CD4-positive, alpha-beta T cell (primary cell): ENCODE results near the gene AKAP9. TPM values are rescaled to one million over a fixed set of nuclear protein-coding genes. Genes with fewer than 3 reads are reported as not detected.
A peak's percentile ranks its signal among the peaks of the same experiment; 100 is the strongest.

Experiments
- ATAC-seq: fragments of 200-7000 bp; cut with Tn5 transposase; one replicate; pipeline ENCODE4 v1.10.0; 2022; ENCODE audit warnings: mild to moderate bottlenecking; ENCODE audit not compliant: poor library complexity
- CTCF ChIA-PET: fragments of 350-600 bp; sonication (Branson Sonifier 250); formaldehyde crosslinking; loops from one replicate; lab custom pipeline; 2021; ENCODE audit warnings: antibody characterized with exemption, inconsistent platforms; lab: Charles Lee
- POLR2A ChIA-PET: fragments of 350-600 bp; sonication (Branson Sonifier 250); formaldehyde crosslinking; loops from one replicate; lab custom pipeline; 2021; ENCODE audit warnings: antibody characterized with exemption, inconsistent platforms; lab: Charles Lee
- DNase-seq, 14 experiments: peaks; one replicate each; pipeline ENCODE4 v3.0.0-alpha.2; 2013 to 2020; ENCODE audit warnings: mixed read lengths in 2 of 14
- H3K27ac ChIP-seq, 2 donors: one replicate each; pipeline versions ENCODE4 v1.5.1 to v1.7.0; 2013; ENCODE audit warnings: low read length in 2 of 2, low read depth in 1 of 2, mild to moderate bottlenecking in 1 of 2
- H3K27me3 ChIP-seq, 2 experiments: 1 replicate in 1 of 2; 2 replicates in 1 of 2; pipeline versions ENCODE4 v1.6.1 to v1.7.0; 2013; ENCODE audit warnings: low read length in 2 of 2, control low read depth in 1 of 2, mild to moderate bottlenecking in 1 of 2, moderate library complexity in 1 of 2; ENCODE audit not compliant: insufficient read depth in 2 of 2, control insufficient read depth in 1 of 2
- H3K36me3 ChIP-seq: one replicate; pipeline ENCODE4 v1.6.1; 2013; ENCODE audit warnings: low read length, control low read depth; ENCODE audit not compliant: insufficient read depth
- H3K4me1 ChIP-seq: one replicate; pipeline ENCODE4 v1.6.1; 2013; ENCODE audit warnings: low read length, control low read depth; ENCODE audit not compliant: insufficient read depth
- H3K4me3 ChIP-seq: one replicate; pipeline ENCODE4 v1.5.1; 2013; ENCODE audit warnings: mild to moderate bottlenecking, low read length, moderate library complexity
- H3K9me3 ChIP-seq, 2 experiments: 1 replicate in 1 of 2; 2 replicates in 1 of 2; pipeline versions ENCODE4 v1.6.1 to v1.7.0; 2013; ENCODE audit warnings: low read length in 2 of 2, mild to moderate bottlenecking in 2 of 2, control low read depth in 1 of 2, moderate library complexity in 1 of 2; ENCODE audit not compliant: control insufficient read depth in 1 of 2, insufficient read depth in 1 of 2
- H3K27ac Mint-ChIP-seq: one replicate; pipeline ENCODE4 v1.8.0; 2020; ENCODE audit warnings: mixed read lengths
- H3K27me3 Mint-ChIP-seq: one replicate; pipeline ENCODE4 v1.8.0; 2021; ENCODE audit warnings: mixed read lengths
- H3K36me3 Mint-ChIP-seq: one replicate; pipeline ENCODE4 v1.8.0; 2021; ENCODE audit warnings: low read depth, mixed read lengths
- H3K4me1 Mint-ChIP-seq: one replicate; pipeline ENCODE4 v1.8.0; 2021; ENCODE audit warnings: low read depth, mixed read lengths
- H3K4me3 Mint-ChIP-seq: one replicate; pipeline ENCODE4 v1.8.0; 2020; ENCODE audit warnings: mild to moderate bottlenecking, mixed read lengths
- H3K9me3 Mint-ChIP-seq: one replicate; pipeline ENCODE4 v1.8.0; 2020; ENCODE audit warnings: mixed read lengths
- CTCF ChIP-seq: fragments of 200-600 bp; IDR thresholded peaks from one replicate; pipeline ENCODE4 v1.8.0; 2022; ENCODE audit warnings: antibody characterized with exemption, mild to moderate bottlenecking
- intact Hi-C, 2 experiments: fragments of 100-400 bp; cut with DNase I in 1 of 2; cut with micrococcal nuclease in 1 of 2; formaldehyde crosslinking; loops; one replicate each; pipeline versions ENCODE4 v1.15.1 to v1.9.0; 2023 to 2025; cut with DNase I, micrococcal nuclease
- total RNA-seq, 174 experiments: library from RNA in 2 of 174; stranded (reverse) in 2 of 174; gene quantifications; one replicate each; pipeline ENCODE4 v1.2.3 and lab custom pipeline; 2021 to 2026

AKAP9 gene
- total RNA-seq, 2 experiments from 2014 or later = 62.5 to 64.8 TPM

- Histone ChIP-seq H3K27ac (no peak overlapping the region), H3K9me3 (no peaks in the 10 kb centered on the region), H3K27me3 (no peaks in the 10 kb centered on the region), H3K36me3 (peaks cover 2% of the 10 kb centered on the region), H3K4me1 (peaks cover 21% of the 10 kb centered on the region), H3K4me3 (no peak overlapping the region)
- Mint-ChIP-seq H3K4me1 (peaks cover 40% of the 10 kb centered on the region), H3K9me3 (no peaks in the 10 kb centered on the region), H3K36me3 (peaks cover 31% of the 10 kb centered on the region), H3K4me3 (peak overlapping the region; percentile 68), H3K27me3 (no peaks in the 10 kb centered on the region), H3K27ac (peak overlapping the region; percentile 4)
- ChIA-PET CTCF (no interaction called here), POLR2A (interaction anchor here (0.7 kb wide), 1 partner anchor 115 kb away, joined by 3 read pairs; no protein-coding TSS in a partner anchor)
- TF ChIP-seq CTCF = no peak
- ATAC-seq (no peak), DNase-seq (no peak)
- intact Hi-C loops = loop anchor here (5.0 to 10.0 kb wide), 4 partner anchors 115 to 1873 kb away; partner anchors contain the start of genes GATAD1 (in 2 of the 2), ANKIB1 (in 1 of the 2), BET1 (in 1 of the 2) and KRIT1 (in 1 of the 2)
Measured at GRCh38 chr7:92131764-92132330, 191.2 kb downstream of the AKAP9 start.

GRCh38 chr7:92133133-92133736 lies 192.6 kb downstream of the AKAP9 start:
- POLR2A ChIA-PET = interaction anchor here (0.6 to 3.3 kb wide), 7 partner anchors 9 to 985 kb away, joined by 3 to 23 read pairs (median 4); partner anchors contain the start of genes AKAP9, ANKIB1, GATAD1 and KRIT1
- no peaks in the 10 kb centered on the region for H3K27me3 Mint-ChIP-seq
- H3K36me3 ChIP-seq = no peaks in the 10 kb centered on the region
- peak overlapping the region; percentile 92 for H3K4me3 ChIP-seq
- H3K27me3 ChIP-seq = no peaks in the 10 kb centered on the region
- no peaks in the 10 kb centered on the region for H3K9me3 Mint-ChIP-seq
- H3K36me3 Mint-ChIP-seq = peaks cover 19% of the 10 kb centered on the region
- CTCF ChIA-PET = interaction anchor here (0.9 to 1.9 kb wide), 5 partner anchors 9 to 395 kb away, joined by 3 to 6 read pairs (median 4); partner anchors contain the start of genes ANKIB1, GATAD1, KRIT1 and PEX1
- no peaks in the 10 kb centered on the region for H3K9me3 ChIP-seq
- ATAC-seq (peak; percentile 17), DNase-seq (peak in 2 of 14 experiments; percentile 9 to 61)
- H3K27ac ChIP-seq = peak overlapping the region; percentile 24 to 84
- peak overlapping the region; percentile 98 for H3K27ac Mint-ChIP-seq
- peaks cover 40% of the 10 kb centered on the region for H3K4me1 Mint-ChIP-seq
- H3K4me3 Mint-ChIP-seq = peak overlapping the region; percentile 96
- TF ChIP-seq CTCF = no peak
- intact Hi-C loops = loop anchor here (1.0 to 10.0 kb wide), 5 partner anchors 48 to 1872 kb away; partner anchors contain the start of genes GATAD1 (in 2 of the 2), ANKIB1 (in 1 of the 2), BET1 (in 1 of the 2) and KRIT1 (in 1 of the 2)
- peaks cover 21% of the 10 kb centered on the region for H3K4me1 ChIP-seq

DNA sequence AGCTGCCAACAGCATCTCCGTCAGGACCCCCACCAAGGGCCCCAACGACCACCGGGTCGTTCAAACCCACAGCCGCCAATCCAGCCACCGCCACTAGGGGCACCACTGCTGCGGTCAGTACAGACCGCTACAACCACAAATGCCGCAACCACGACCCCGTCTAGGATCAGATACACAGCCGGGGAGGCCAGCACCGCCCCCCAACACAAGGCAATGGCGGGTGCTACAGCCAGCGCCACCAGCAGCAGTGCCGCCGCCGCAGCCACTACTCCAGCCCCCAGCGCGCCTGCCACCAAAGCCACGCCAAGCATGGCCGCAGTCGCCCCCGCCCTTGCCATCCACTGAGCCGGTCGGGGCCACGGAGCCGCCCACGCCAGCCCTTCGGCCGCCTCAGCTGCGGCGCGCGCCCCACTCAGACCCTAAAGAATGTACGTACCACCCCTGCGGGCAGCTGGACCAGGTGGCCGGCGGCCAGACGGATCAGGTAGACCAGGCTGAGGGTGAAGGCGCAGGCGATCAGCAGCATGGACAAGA lies 193.1 kb downstream of the AKAP9 start:
- ATAC-seq (peak; percentile 30), DNase-seq (peak; percentile 29 to 78 (median 48))
- Histone ChIP-seq H3K4me1 (peaks cover 21% of the 10 kb centered on the region), H3K9me3 (no peaks in the 10 kb centered on the region), H3K36me3 (no peaks in the 10 kb centered on the region), H3K27ac (peak overlapping the region; percentile 84 to 94), H3K27me3 (no peaks in the 10 kb centered on the region), H3K4me3 (peak overlapping the region; percentile 92)
- no peaks in the 10 kb centered on the region for H3K27me3 Mint-ChIP-seq
- intact Hi-C loops = loop anchor here (1.0 to 10.0 kb wide), 6 partner anchors 47 to 1871 kb away; partner anchors contain the start of genes GATAD1 (in 2 of the 2), AKAP9 (in 1 of the 2), ANKIB1 (in 1 of the 2) and BET1 (in 1 of the 2)
- peaks cover 40% of the 10 kb centered on the region for H3K4me1 Mint-ChIP-seq
- ChIA-PET CTCF (interaction anchor here (1.2 to 1.9 kb wide), 4 partner anchors 10 to 395 kb away, joined by 3 to 6 read pairs (median 5); partner anchors contain the start of genes ANKIB1, GATAD1, KRIT1 and PEX1), POLR2A (interaction anchor here (0.9 to 3.3 kb wide), 7 partner anchors 10 to 394 kb away, joined by 3 to 23 read pairs (median 6); partner anchors contain the start of genes AKAP9, ANKIB1, GATAD1 and KRIT1)
- H3K27ac Mint-ChIP-seq = peak overlapping the region; percentile 98
- H3K4me3 Mint-ChIP-seq = peak overlapping the region; percentile 96
- TF ChIP-seq CTCF = peak; percentile 34
- H3K36me3 Mint-ChIP-seq = peaks cover 19% of the 10 kb centered on the region
- no peaks in the 10 kb centered on the region for H3K9me3 Mint-ChIP-seq
